GM21367 (cell line): ENCODE data around the gene PLXNC1.
"Not testable (repeated sequence)": the region's sequence is repeated elsewhere in the genome, so short reads cannot be mapped to it uniquely, and the experiment has no call there.

Experiments
- ATAC-seq: cut with Tn5 transposase; IDR thresholded peaks from one replicate; pipeline ENCODE4 v1.9.1; 2021; ENCODE audit not compliant: unreplicated experiment

PLXNC1 gene

GRCh38 chr12:94285943-94286582 lies 137.7 kb downstream of the PLXNC1 start:
- ATAC-seq = no peak

GRCh38 chr12:94286583-94287244 lies 138.3 kb downstream of the PLXNC1 start:
- ATAC-seq = no peak

GRCh38 chr12:94287245-94287628 lies 138.9 kb downstream of the PLXNC1 start:
- no peak for ATAC-seq

GRCh38 chr12:94289461-94290312 lies 141.3 kb downstream of the PLXNC1 start:
- ATAC-seq = no peak

GRCh38 chr12:94290353-94290752 lies 142.0 kb downstream of the PLXNC1 start:
- no peak for ATAC-seq

- ATAC-seq = no peak
Observed at GRCh38 chr12:94297096-94297699, 148.8 kb downstream of the PLXNC1 start.

- no peak for ATAC-seq
Observed at GRCh38 chr12:94297876-94298505, 149.6 kb downstream of the PLXNC1 start.

- ATAC-seq = no peak
Observed at GRCh38 chr12:94299846-94300245, 151.5 kb downstream of the PLXNC1 start.

- ATAC-seq = no peak
Observed at GRCh38 chr12:94304012-94304411, 155.6 kb downstream of the PLXNC1 start.

GRCh38 chr12:94304566-94305061 lies 156.2 kb downstream of the PLXNC1 start:
- no peak for ATAC-seq

- ATAC-seq = no peak
Observed at GRCh38 chr12:94305130-94305957, 157.0 kb downstream of the PLXNC1 start.

- ATAC-seq = no peak
Observed at GRCh38 chr12:94308612-94309011, 160.2 kb downstream of the PLXNC1 start.

- peak; percentile 67 for ATAC-seq
Observed at GRCh38 chr12:94309373-94309772, 161.0 kb downstream of the PLXNC1 start.

- ATAC-seq = no peak
Observed at GRCh38 chr12:94312378-94312777, 164.0 kb downstream of the PLXNC1 start.

- ATAC-seq = not testable (repeated sequence)
Observed at GRCh38 chr12:94316600-94316999, 168.2 kb downstream of the PLXNC1 start.

- ATAC-seq = no peak
Observed at GRCh38 chr12:94318181-94318580, 169.8 kb downstream of the PLXNC1 start.

GRCh38 chr12:94320109-94320508 lies 171.7 kb downstream of the PLXNC1 start:
- ATAC-seq = no peak

GRCh38 chr12:94322346-94322745 lies 174.0 kb downstream of the PLXNC1 start:
- no peak for ATAC-seq

GRCh38 chr12:94326234-94326633 lies 177.9 kb downstream of the PLXNC1 start:
- ATAC-seq = no peak

GRCh38 chr12:94326727-94327126 lies 178.3 kb downstream of the PLXNC1 start:
- no peak for ATAC-seq
